ENCODE data around the gene HS3ST1.

- TF ChIP-seq, protein P1, sequence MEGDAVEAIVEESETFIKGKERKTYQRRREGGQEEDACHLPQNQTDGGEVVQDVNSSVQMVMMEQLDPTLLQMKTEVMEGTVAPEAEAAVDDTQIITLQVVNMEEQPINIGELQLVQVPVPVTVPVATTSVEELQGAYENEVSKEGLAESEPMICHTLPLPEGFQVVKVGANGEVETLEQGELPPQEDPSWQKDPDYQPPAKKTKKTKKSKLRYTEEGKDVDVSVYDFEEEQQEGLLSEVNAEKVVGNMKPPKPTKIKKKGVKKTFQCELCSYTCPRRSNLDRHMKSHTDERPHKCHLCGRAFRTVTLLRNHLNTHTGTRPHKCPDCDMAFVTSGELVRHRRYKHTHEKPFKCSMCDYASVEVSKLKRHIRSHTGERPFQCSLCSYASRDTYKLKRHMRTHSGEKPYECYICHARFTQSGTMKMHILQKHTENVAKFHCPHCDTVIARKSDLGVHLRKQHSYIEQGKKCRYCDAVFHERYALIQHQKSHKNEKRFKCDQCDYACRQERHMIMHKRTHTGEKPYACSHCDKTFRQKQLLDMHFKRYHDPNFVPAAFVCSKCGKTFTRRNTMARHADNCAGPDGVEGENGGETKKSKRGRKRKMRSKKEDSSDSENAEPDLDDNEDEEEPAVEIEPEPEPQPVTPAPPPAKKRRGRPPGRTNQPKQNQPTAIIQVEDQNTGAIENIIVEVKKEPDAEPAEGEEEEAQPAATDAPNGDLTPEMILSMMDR (IDR thresholded peaks at IDR 0.05; ENCODE audit: insufficient read depth, low read length, poor library complexity, severe bottlenecking): no peak
- TF ChIP-seq EZH2phosphoT487 (conservative IDR thresholded peaks at IDR 0.05; ENCODE audit: low read length): no peak
Observed at GRCh38 chr4:11366859-11367258, 61.8 kb downstream of the HS3ST1 start.

All from SU-DHL-6 (cell line).